Neural crest cell (in vitro differentiated cells): ENCODE data around the gene TLE4. TPM values are rescaled to one million over a fixed set of nuclear protein-coding genes. Genes with fewer than 3 reads are reported as not detected.

ENCODE experiments used
- DNase-seq: peaks from one replicate; pipeline ENCODE4 v3.0.0; 2021; ENCODE audit warnings: low read depth, mixed read lengths, low spot score
- H3K27ac Mint-ChIP-seq: one replicate; pipeline ENCODE4 v1.8.0; 2021; ENCODE audit warnings: mild to moderate bottlenecking, mixed read lengths; ENCODE audit not compliant: unreplicated experiment
- H3K27me3 Mint-ChIP-seq: 2 replicates; pipeline ENCODE4 v1.8.0; 2021; ENCODE audit warnings: low read depth, mild to moderate bottlenecking, mixed read lengths
- H3K36me3 Mint-ChIP-seq: 2 replicates; pipeline ENCODE4 v1.8.0; 2021; ENCODE audit warnings: low read depth, mild to moderate bottlenecking, mixed read lengths
- H3K4me1 Mint-ChIP-seq: 2 replicates; pipeline ENCODE4 v1.8.0; 2021; ENCODE audit warnings: mixed read lengths
- H3K4me3 Mint-ChIP-seq: one replicate; pipeline ENCODE4 v1.8.0; 2021; ENCODE audit warnings: mild to moderate bottlenecking, mixed read lengths
- H3K9me3 Mint-ChIP-seq: 2 replicates; pipeline ENCODE4 v1.8.0; 2021; ENCODE audit warnings: mixed read lengths
- total RNA-seq: library from RNA; stranded (reverse); gene quantifications from 2 replicates; pipeline ENCODE4 v1.2.1, GENCODE V29; 2021
- TF ChIP-seq, protein P1 (sequence below): fragments of 200-600 bp; sonication (generic); conservative IDR thresholded peaks from 2 replicates; pipeline ENCODE4 v1.5.0; 2021; ENCODE audit warnings: antibody characterized with exemption, mild to moderate bottlenecking

The TLE4 gene
- total RNA-seq, 1 donor from 2014 or later = 85.8 TPM

DNA sequence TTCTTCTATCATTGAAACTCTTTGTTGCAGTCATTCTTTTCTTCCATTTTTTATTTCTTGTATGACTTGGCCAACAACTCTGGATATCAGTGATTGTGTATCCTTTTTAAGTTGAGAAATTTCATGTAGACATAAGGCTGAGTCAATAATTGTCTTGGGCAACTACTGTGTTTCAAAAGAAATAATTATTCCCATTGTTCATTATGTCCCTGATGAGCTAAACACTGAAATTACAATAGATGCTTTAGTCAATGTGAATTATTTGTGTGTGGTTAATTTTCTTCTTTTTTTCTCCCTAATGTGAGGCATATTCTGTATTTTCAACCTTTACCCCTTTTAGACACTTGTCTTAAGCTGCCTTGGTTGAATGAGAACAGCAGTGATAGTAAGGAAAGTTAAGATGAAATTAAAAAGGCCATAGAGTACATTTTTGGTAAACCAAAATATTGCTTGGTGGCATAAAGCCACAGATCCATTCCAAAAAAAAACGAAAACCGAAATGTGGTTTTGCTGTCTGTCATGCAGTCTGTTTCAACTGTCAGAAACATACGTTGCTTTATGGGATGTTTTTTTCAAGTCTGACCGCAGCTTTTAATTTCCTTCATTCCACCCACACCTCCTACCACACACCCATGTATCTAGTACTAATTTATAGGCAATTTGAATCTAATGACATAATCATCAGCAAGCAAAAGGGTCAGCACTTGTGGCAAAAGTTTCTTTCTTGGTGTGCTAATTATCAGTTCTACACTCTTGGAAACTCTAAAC is 21.1 kb downstream of the TLE4 start:
- Mint-ChIP-seq H3K9me3 (peaks cover 8% of the 10 kb centered on the region), H3K4me1 (peaks cover 27% of the 10 kb centered on the region), H3K27me3 (no peaks in the 10 kb centered on the region), H3K4me3 (no peak overlapping the region), H3K27ac (no peak overlapping the region), H3K36me3 (peaks cover 30% of the 10 kb centered on the region)
- TF ChIP-seq, protein P1, sequence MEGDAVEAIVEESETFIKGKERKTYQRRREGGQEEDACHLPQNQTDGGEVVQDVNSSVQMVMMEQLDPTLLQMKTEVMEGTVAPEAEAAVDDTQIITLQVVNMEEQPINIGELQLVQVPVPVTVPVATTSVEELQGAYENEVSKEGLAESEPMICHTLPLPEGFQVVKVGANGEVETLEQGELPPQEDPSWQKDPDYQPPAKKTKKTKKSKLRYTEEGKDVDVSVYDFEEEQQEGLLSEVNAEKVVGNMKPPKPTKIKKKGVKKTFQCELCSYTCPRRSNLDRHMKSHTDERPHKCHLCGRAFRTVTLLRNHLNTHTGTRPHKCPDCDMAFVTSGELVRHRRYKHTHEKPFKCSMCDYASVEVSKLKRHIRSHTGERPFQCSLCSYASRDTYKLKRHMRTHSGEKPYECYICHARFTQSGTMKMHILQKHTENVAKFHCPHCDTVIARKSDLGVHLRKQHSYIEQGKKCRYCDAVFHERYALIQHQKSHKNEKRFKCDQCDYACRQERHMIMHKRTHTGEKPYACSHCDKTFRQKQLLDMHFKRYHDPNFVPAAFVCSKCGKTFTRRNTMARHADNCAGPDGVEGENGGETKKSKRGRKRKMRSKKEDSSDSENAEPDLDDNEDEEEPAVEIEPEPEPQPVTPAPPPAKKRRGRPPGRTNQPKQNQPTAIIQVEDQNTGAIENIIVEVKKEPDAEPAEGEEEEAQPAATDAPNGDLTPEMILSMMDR = no peak
- no peak for DNase-seq

DNA sequence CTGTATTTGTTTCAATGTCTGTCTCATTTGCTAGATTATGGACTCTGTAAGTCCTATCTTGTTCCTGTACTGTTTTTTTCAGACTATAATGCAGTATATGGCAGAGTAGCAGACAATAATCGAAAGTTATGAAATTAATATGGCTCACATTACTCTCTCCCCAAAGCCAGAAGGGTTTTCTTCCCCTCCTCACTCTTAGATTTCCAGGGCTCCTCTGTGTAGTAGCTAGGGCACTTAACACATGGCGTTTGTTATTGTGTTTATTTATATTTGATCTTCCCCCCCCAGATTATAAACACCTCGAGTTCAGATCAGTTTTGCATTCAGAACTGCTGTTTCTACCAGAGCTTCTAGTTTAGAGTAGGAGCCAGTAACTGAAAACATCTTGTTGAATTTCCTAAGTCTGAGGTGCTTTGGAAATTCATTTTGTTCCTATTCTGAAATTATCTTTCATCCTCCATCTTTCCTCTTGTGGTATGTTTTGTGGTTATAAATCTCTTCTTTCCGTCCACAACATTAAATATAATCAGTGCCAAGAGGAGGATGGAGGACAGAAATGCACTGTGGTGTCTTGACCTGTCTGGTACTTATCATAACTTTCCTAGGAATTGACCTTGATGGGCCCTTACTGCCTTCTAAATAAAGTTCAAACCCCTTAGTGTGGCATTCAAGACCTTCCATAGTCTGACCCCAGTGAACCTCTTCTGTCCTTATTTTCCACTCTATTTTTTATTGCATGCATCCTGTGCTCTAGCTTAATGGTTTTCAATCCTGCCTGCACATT is 27.0 kb downstream of the TLE4 start:
- Mint-ChIP-seq H3K9me3 (peaks cover 12% of the 10 kb centered on the region), H3K27me3 (no peaks in the 10 kb centered on the region), H3K36me3 (peaks cover 37% of the 10 kb centered on the region), H3K4me3 (no peak overlapping the region), H3K4me1 (peaks cover 25% of the 10 kb centered on the region), H3K27ac (no peak overlapping the region)
- TF ChIP-seq, protein P1 = no peak
- no peak for DNase-seq

DNA sequence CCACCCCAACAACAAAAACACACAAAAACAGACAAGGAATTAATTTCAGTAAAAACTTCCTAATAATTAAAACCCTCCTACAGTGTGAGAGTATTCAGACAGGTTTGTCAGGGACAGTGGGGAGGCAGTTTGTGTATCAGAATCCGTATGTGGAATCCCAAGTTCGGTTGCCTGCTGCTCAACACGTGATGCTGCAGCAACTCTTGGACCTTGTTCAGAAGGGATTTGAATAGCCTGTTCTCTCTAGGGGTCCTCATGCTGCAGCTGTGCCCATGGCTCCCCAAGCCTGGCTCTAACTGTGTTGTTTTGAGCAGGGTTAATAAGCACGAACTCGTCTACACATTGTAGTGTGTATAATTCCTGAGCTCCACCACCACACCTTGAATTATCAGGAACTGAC is 28.7 kb downstream of the TLE4 start:
- no peaks in the 10 kb centered on the region for H3K27me3 Mint-ChIP-seq
- no peak for DNase-seq
- H3K9me3 Mint-ChIP-seq = peaks cover 12% of the 10 kb centered on the region
- peaks cover 25% of the 10 kb centered on the region for H3K4me1 Mint-ChIP-seq
- TF ChIP-seq, protein P1 = no peak
- no peak overlapping the region for H3K27ac Mint-ChIP-seq
- H3K36me3 Mint-ChIP-seq = peaks cover 33% of the 10 kb centered on the region
- H3K4me3 Mint-ChIP-seq = no peak overlapping the region

DNA sequence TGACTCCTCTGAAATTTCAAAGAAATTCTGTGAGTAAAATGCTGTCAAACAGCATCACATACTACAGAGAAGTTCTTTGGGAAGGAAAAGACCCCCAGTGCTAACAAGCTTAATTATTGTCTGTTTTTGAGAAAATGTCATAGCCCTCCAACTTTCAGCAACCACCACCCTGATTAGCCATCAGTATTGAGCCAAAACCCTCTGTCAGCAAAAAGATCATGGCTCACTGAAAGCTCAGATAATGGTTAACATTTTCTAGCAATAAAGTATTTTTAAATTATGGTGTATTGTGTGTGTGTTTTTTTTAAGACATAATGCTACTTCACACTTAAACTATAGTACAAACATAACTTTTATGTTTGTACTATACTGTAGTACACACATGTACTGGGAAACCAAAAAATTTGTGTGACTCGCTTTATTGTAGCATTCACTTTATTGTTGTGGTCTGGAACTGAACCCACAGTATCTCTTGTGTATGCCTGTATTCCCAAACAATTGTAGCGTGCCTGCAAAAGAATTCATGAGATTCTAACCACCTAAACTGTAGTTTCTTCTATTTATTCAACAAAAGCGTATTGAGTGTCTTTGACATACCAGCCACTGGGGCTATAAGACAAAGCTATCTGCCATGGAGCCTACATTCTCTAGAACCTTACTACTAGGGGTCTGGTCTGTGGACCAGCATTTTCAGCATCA is 31.6 kb downstream of the TLE4 start:
- Mint-ChIP-seq H3K4me3 (no peak overlapping the region), H3K36me3 (peaks cover 33% of the 10 kb centered on the region), H3K4me1 (peaks cover 20% of the 10 kb centered on the region), H3K27ac (no peak overlapping the region), H3K9me3 (peaks cover 12% of the 10 kb centered on the region), H3K27me3 (no peaks in the 10 kb centered on the region)
- DNase-seq = no peak
- TF ChIP-seq, protein P1 = no peak

GRCh38 chr9:79604149-79604548 is 32.4 kb downstream of the TLE4 start:
- Mint-ChIP-seq H3K27me3 (no peaks in the 10 kb centered on the region), H3K27ac (no peak overlapping the region), H3K9me3 (peaks cover 12% of the 10 kb centered on the region), H3K4me3 (no peak overlapping the region), H3K36me3 (peaks cover 33% of the 10 kb centered on the region), H3K4me1 (peaks cover 17% of the 10 kb centered on the region)
- TF ChIP-seq, protein P1 = no peak
- no peak for DNase-seq
